Mesendoderm (in vitro differentiated cells): ENCODE results near the gene LARP1B.
"Not testable (repeated sequence)": the region's sequence is repeated elsewhere in the genome, so short reads cannot be mapped to it uniquely, and the experiment has no call there.

ENCODE experiments used
- DNase-seq: peaks from one replicate; pipeline ENCODE4 v3.0.0; 2013
- H2AK5ac ChIP-seq: 2 replicates; pipeline ENCODE4 v1.6.1; 2013; ENCODE audit warnings: low read length, inconsistent platforms
- H2BK120ac ChIP-seq: 2 replicates; pipeline ENCODE4 v1.6.1; 2013; ENCODE audit warnings: low read depth, mild to moderate bottlenecking, low read length, moderate library complexity, mixed read lengths
- H2BK15ac ChIP-seq: replicated peaks from 2 replicates; pipeline ENCODE4 v1.6.1; 2013; ENCODE audit warnings: low read depth, mild to moderate bottlenecking, moderate library complexity
- H2BK5ac ChIP-seq: 2 replicates; pipeline ENCODE4 v1.6.1; 2013; ENCODE audit warnings: low read length, inconsistent platforms
- H3K18ac ChIP-seq: 2 replicates; pipeline ENCODE4 v1.6.1; 2013; ENCODE audit warnings: mild to moderate bottlenecking, low read length, mixed read lengths
- H3K23ac ChIP-seq: one replicate; pipeline ENCODE4 v1.6.1; 2013; ENCODE audit warnings: low read length
- H3K27ac ChIP-seq: 2 replicates; pipeline ENCODE4 v1.5.1; 2013; ENCODE audit warnings: low read depth, mild to moderate bottlenecking, inconsistent platforms, low read length, moderate library complexity
- H3K27me3 ChIP-seq: 2 replicates; pipeline ENCODE4 v1.6.1; 2013; ENCODE audit warnings: low read length, control low read depth, mild to moderate bottlenecking, inconsistent platforms; ENCODE audit not compliant: insufficient read depth, poor library complexity
- H3K36me3 ChIP-seq: 2 replicates; pipeline ENCODE4 v1.6.1; 2013; ENCODE audit warnings: low read length, inconsistent platforms; ENCODE audit not compliant: control insufficient read depth, insufficient read depth
- H3K4ac ChIP-seq: one replicate; pipeline ENCODE4 v1.6.1; 2013; ENCODE audit warnings: low read depth, mild to moderate bottlenecking, low read length, moderate library complexity
- H3K4me1 ChIP-seq: 2 replicates; pipeline ENCODE4 v1.6.1; 2013; ENCODE audit warnings: low read depth, low read length, inconsistent platforms; ENCODE audit not compliant: control insufficient read depth
- H3K4me2 ChIP-seq: 2 replicates; pipeline ENCODE4 v1.6.1; 2013; ENCODE audit warnings: low read length
- H3K4me3 ChIP-seq: 2 replicates; pipeline ENCODE4 v1.5.1; 2013; ENCODE audit warnings: mild to moderate bottlenecking, low read length
- H3K56ac ChIP-seq: one replicate; pipeline ENCODE4 v1.6.1; 2013; ENCODE audit warnings: low read length
- H3K79me1 ChIP-seq: 2 replicates; pipeline ENCODE4 v1.6.1; 2013; ENCODE audit warnings: low read length, inconsistent platforms
- H3K79me2 ChIP-seq: 2 replicates; pipeline ENCODE4 v1.6.1; 2013; ENCODE audit warnings: mild to moderate bottlenecking, low read length; ENCODE audit not compliant: control insufficient read depth, insufficient read depth
- H3K9ac ChIP-seq: 2 replicates; pipeline ENCODE4 v1.6.1; 2013; ENCODE audit warnings: low read length, inconsistent platforms
- H4K5ac ChIP-seq: one replicate; pipeline ENCODE4 v1.6.1; 2013; ENCODE audit warnings: low read length
- H4K8ac ChIP-seq: one replicate; pipeline ENCODE4 v1.6.1; 2013; ENCODE audit warnings: low read depth, mild to moderate bottlenecking, control low read depth, low read length, moderate library complexity
- WGBS: extraction: QIAGEN DNeasy Blood & Tissue Kit; methylation state at CpG from one replicate; pipeline ENCODE4 v1.1.7; 2013; ENCODE audit warnings: low lambda C conversion rate, missing lambda C conversion rate; ENCODE audit not compliant: insufficient coverage; ENCODE audit errors: extremely low coverage; 5-methylcytosine and 5-hydroxymethylcytosine counted together

LARP1B gene

GRCh38 chr4:128249787-128250668 is 188.9 kb downstream of the LARP1B start:
- WGBS: no CpG with 5 or more reads among the region's 4 CpGs

GRCh38 chr4:128255906-128256305 is 194.8 kb downstream of the LARP1B start:
- Histone ChIP-seq H3K56ac (no peak overlapping the region), H2BK15ac (no peak overlapping the region), H2BK120ac (no peak overlapping the region), H3K79me2 (no peaks in the 10 kb centered on the region), H3K4me2 (no peak overlapping the region), H3K4me1 (no peaks in the 10 kb centered on the region), H3K23ac (no peak overlapping the region), H3K9ac (no peak overlapping the region), H3K4me3 (no peak overlapping the region), H3K79me1 (no peaks in the 10 kb centered on the region), H3K27me3 (no peaks in the 10 kb centered on the region), H3K18ac (no peak overlapping the region), H3K27ac (no peak overlapping the region), H4K5ac (no peak overlapping the region), H4K8ac (no peak overlapping the region), H2BK5ac (no peak overlapping the region), H2AK5ac (no peak overlapping the region), H3K4ac (no peak overlapping the region), H3K36me3 (no peaks in the 10 kb centered on the region)
- DNase-seq: no peak
- no CpG with 5 or more reads among the region's 3 CpGs for WGBS

More at GRCh38 chr4:128249787-128250668, 188.9 kb downstream of the LARP1B start:
- H3K4me3 ChIP-seq: no peak overlapping the region
- no peak overlapping the region for H3K27ac ChIP-seq
- H3K79me2 ChIP-seq: no peaks in the 10 kb centered on the region
- no peak overlapping the region for H4K8ac ChIP-seq
- no peaks in the 10 kb centered on the region for H3K36me3 ChIP-seq
- no peak overlapping the region for H3K4me2 ChIP-seq
- H3K9ac ChIP-seq: no peak overlapping the region
- no peak overlapping the region for H2BK120ac ChIP-seq
- no peak overlapping the region for H2BK5ac ChIP-seq
- peak; percentile 48 for DNase-seq
- H3K4ac ChIP-seq: no peak overlapping the region
- H3K79me1 ChIP-seq: no peaks in the 10 kb centered on the region
- no peak overlapping the region for H4K5ac ChIP-seq
- H3K18ac ChIP-seq: no peak overlapping the region
- H3K23ac ChIP-seq: no peak overlapping the region
- H3K56ac ChIP-seq: no peak overlapping the region
- no peaks in the 10 kb centered on the region for H3K4me1 ChIP-seq
- no peak overlapping the region for H2AK5ac ChIP-seq
- H2BK15ac ChIP-seq: no peak overlapping the region
- no peaks in the 10 kb centered on the region for H3K27me3 ChIP-seq

GRCh38 chr4:128256539-128256938 is 195.4 kb downstream of the LARP1B start:
- Histone ChIP-seq H4K8ac (no peak overlapping the region), H3K23ac (no peak overlapping the region), H3K27me3 (no peaks in the 10 kb centered on the region), H2AK5ac (no peak overlapping the region), H3K56ac (no peak overlapping the region), H3K9ac (no peak overlapping the region), H2BK15ac (no peak overlapping the region), H3K4me3 (no peak overlapping the region), H3K79me2 (no peaks in the 10 kb centered on the region), H3K4me2 (no peak overlapping the region), H3K79me1 (no peaks in the 10 kb centered on the region), H3K4me1 (no peaks in the 10 kb centered on the region), H3K36me3 (no peaks in the 10 kb centered on the region), H2BK120ac (no peak overlapping the region), H4K5ac (no peak overlapping the region), H2BK5ac (no peak overlapping the region), H3K18ac (no peak overlapping the region), H3K27ac (no peak overlapping the region), H3K4ac (no peak overlapping the region)
- no peak for DNase-seq
- no CpG with 5 or more reads among the region's 1 CpG for WGBS

GRCh38 chr4:128258166-128258565 is 197.1 kb downstream of the LARP1B start:
- H3K79me2 ChIP-seq, H3K56ac ChIP-seq, H3K4me3 ChIP-seq, H3K27ac ChIP-seq, H3K27me3 ChIP-seq, H2BK15ac ChIP-seq, H3K4me1 ChIP-seq, H3K9ac ChIP-seq, H2BK120ac ChIP-seq, H3K79me1 ChIP-seq, H3K36me3 ChIP-seq, H3K18ac ChIP-seq, H3K4ac ChIP-seq, H4K5ac ChIP-seq, H3K23ac ChIP-seq, DNase-seq, H2BK5ac ChIP-seq, H4K8ac ChIP-seq, H2AK5ac ChIP-seq, H3K4me2 ChIP-seq: not testable (repeated sequence)
- WGBS: no CpG with 5 or more reads among the region's 4 CpGs

- H3K36me3 ChIP-seq, H2BK120ac ChIP-seq, DNase-seq, H3K27me3 ChIP-seq, H3K4me2 ChIP-seq, H4K8ac ChIP-seq, H3K4me3 ChIP-seq, H3K27ac ChIP-seq, H3K79me1 ChIP-seq, H3K4ac ChIP-seq, H3K79me2 ChIP-seq, H3K4me1 ChIP-seq, H2BK15ac ChIP-seq, H4K5ac ChIP-seq, H3K23ac ChIP-seq, H2BK5ac ChIP-seq, H3K9ac ChIP-seq, H2AK5ac ChIP-seq, H3K56ac ChIP-seq, H3K18ac ChIP-seq: not testable (repeated sequence)
- WGBS: no CpG with 5 or more reads among the region's 5 CpGs
Measured at GRCh38 chr4:128259889-128260288, 198.8 kb downstream of the LARP1B start.
